AG04450 (cell line): Measurements from ENCODE around the gene NFATC4. TPM values are rescaled to one million over a fixed set of nuclear protein-coding genes. Genes with fewer than 3 reads are reported as not detected.

Experiments used
- CTCF ChIA-PET: fragments of 300-600, 350-600 bp; formaldehyde crosslinking; extraction: SDS; loops from one replicate; lab custom pipeline; 2022; ENCODE audit warnings: antibody characterized with exemption, inconsistent platforms; lab: Charles Lee
- POLR2A ChIA-PET: fragments of 350-600 bp; formaldehyde crosslinking; extraction: SDS; loops from one replicate; lab custom pipeline; 2021; ENCODE audit warnings: antibody characterized with exemption, inconsistent platforms; lab: Yijun Ruan, JAX
- DNase-seq: peaks from one replicate; pipeline ENCODE4 v3.0.0-alpha.2; 2011; ENCODE audit warnings: low read depth, low spot score
- H3K27ac ChIP-seq: one replicate; pipeline ENCODE4 v1.5.1; 2012; ENCODE audit warnings: low read depth, low read length, control low read depth
- H3K27me3 ChIP-seq: one replicate; pipeline ENCODE4 v1.6.0; 2012; ENCODE audit warnings: low read length; ENCODE audit not compliant: control insufficient read depth, insufficient read depth
- H3K4me3 ChIP-seq: 2 replicates; pipeline ENCODE4 v1.5.1; 2011; ENCODE audit warnings: mild to moderate bottlenecking, low read depth, low read length, control low read depth
- H3K9me3 ChIP-seq: 2 replicates; pipeline ENCODE4 v1.5.1; 2012; ENCODE audit warnings: low read length; ENCODE audit not compliant: control insufficient read depth, insufficient read depth
- polyA plus RNA-seq: library from polyadenylated mRNA; depleted of rRNA; stranded (reverse); fragments of >200 nt; gene quantifications from 2 replicates; pipeline ENCODE4 v1.2.3, GENCODE V29; 2011
- TF ChIP-seq, protein P1 (sequence below): IDR thresholded peaks from 2 replicates; pipeline ENCODE4 v1.5.1; 2011; ENCODE audit warnings: low read depth, low read length, control low read depth, inconsistent platforms

NFATC4 gene
- polyA plus RNA-seq, 1 experiment = 42.0 TPM

DNA sequence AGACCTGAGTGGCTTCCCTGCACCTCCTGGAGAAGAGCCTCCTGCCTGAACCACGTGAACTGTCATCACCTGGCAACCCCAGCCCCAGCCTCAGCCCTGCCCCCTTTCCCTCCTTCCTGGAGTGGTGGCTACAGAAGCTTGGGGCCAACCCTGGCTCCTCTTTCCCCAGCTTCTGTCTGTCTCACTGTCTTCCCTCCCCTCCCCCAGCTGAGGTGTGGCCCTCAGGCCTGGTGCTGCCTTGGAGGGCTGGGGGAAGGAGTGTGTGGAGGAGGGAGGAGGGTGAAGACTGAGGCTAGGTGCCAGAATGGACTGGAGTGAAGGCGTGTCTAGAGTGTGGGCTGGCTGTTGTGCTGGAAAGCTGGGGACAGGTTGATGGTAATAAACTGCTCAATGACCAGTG is 9.7 kb downstream of the NFATC4 start:
- TF ChIP-seq, protein P1, sequence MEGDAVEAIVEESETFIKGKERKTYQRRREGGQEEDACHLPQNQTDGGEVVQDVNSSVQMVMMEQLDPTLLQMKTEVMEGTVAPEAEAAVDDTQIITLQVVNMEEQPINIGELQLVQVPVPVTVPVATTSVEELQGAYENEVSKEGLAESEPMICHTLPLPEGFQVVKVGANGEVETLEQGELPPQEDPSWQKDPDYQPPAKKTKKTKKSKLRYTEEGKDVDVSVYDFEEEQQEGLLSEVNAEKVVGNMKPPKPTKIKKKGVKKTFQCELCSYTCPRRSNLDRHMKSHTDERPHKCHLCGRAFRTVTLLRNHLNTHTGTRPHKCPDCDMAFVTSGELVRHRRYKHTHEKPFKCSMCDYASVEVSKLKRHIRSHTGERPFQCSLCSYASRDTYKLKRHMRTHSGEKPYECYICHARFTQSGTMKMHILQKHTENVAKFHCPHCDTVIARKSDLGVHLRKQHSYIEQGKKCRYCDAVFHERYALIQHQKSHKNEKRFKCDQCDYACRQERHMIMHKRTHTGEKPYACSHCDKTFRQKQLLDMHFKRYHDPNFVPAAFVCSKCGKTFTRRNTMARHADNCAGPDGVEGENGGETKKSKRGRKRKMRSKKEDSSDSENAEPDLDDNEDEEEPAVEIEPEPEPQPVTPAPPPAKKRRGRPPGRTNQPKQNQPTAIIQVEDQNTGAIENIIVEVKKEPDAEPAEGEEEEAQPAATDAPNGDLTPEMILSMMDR = no peak
- H3K4me3 ChIP-seq = no peak overlapping the region
- CTCF ChIA-PET = interaction anchor here (0.8 to 3.0 kb wide), 5 partner anchors 12 to 69 kb away, joined by 3 to 23 read pairs (median 3); no protein-coding TSS in a partner anchor
- no peak overlapping the region for H3K27ac ChIP-seq
- H3K9me3 ChIP-seq = no peaks in the 10 kb centered on the region; the same call in 1 of the 2 replicates
- POLR2A ChIA-PET = interaction anchor here (0.6 to 2.3 kb wide), 3 partner anchors 11 to 54 kb away, joined by 3 to 13 read pairs (median 5); no protein-coding TSS in a partner anchor
- no peak for DNase-seq
- H3K27me3 ChIP-seq = no peaks in the 10 kb centered on the region

- ChIA-PET POLR2A (interaction anchor here (1.4 to 2.3 kb wide), 4 partner anchors 10 to 53 kb away, joined by 3 to 13 read pairs (median 4); partner anchors contain the start of genes CBLN3 and KHNYN), CTCF (interaction anchor here (0.8 to 3.0 kb wide), 4 partner anchors 13 to 59 kb away, joined by 3 to 23 read pairs (median 5); no protein-coding TSS in a partner anchor)
- Histone ChIP-seq H3K4me3 (no peak overlapping the region), H3K27ac (no peak overlapping the region), H3K9me3 (no peaks in the 10 kb centered on the region; the same call in 1 of the 2 replicates), H3K27me3 (no peaks in the 10 kb centered on the region)
- TF ChIP-seq, protein P1 = no peak
- DNase-seq = no peak
Measured at GRCh38 chr14:24378327-24378726, 10.3 kb downstream of the NFATC4 start.

GRCh38 chr14:24378981-24379906 is 11.3 kb downstream of the NFATC4 start:
- no peak overlapping the region for H3K4me3 ChIP-seq
- H3K27me3 ChIP-seq = peaks cover 4% of the 10 kb centered on the region
- ChIA-PET CTCF (interaction anchor here (1.0 to 3.0 kb wide), 5 partner anchors 14 to 53 kb away, joined by 3 to 23 read pairs (median 6); no protein-coding TSS in a partner anchor), POLR2A (interaction anchor here (0.7 to 2.3 kb wide), 5 partner anchors 9 to 52 kb away, joined by 3 to 13 read pairs (median 3); partner anchors contain the start of genes CBLN3 and KHNYN)
- H3K9me3 ChIP-seq = no peaks in the 10 kb centered on the region; the same call in 1 of the 2 replicates
- H3K27ac ChIP-seq = no peak overlapping the region
- no peak for DNase-seq
- TF ChIP-seq, protein P1 = no peak

DNA sequence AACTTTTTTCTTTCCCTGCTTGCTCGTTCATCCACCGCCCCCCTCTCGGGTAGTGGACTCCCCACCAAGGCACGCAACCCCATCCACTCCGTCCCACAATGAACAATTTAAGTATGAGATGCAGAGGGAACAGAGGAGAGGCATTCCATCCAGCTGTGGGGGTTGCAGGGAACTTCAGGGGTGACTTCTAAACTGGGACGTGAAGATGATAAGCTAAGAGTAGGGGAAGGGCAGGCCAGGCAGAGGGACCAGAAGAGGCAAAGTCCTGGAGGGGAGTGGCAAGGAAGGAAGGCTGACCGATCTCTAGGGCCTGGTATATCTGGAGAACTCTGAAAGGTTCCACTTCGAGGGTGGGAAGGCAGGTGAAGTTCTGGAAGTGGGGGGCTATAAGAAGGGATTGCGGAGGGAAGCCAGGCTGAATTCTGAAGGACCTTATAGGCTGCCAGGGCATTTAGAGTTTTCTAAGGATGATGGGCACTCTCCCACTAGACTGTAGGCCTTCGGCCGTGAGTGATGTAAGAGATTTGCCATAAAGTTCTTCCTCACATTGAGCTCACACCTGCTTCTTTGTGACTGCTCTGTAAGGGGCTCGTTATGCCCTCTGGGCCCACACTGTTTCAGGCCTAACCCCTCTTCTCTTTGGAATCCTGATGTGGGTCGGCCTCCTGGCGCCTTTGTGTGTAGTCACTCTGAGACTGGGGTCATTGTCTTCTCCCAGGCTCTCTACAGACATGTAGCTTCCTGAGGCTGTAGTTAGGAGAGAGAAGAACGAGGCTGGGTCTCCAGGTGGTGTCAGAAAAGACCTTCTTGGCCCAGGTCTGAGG is 12.1 kb downstream of the NFATC4 start:
- no peak overlapping the region for H3K27ac ChIP-seq
- H3K9me3 ChIP-seq = no peaks in the 10 kb centered on the region; the same call in 1 of the 2 replicates
- ChIA-PET POLR2A (interaction anchor here (1.6 to 2.3 kb wide), 2 partner anchors 9 to 14 kb away, joined by 3 to 13 read pairs; no protein-coding TSS in a partner anchor), CTCF (interaction anchor here (1.2 to 3.0 kb wide), 5 partner anchors 15 to 52 kb away, joined by 4 to 23 read pairs (median 5); no protein-coding TSS in a partner anchor)
- no peak overlapping the region for H3K4me3 ChIP-seq
- no peak for DNase-seq
- peaks cover 4% of the 10 kb centered on the region for H3K27me3 ChIP-seq
- TF ChIP-seq, protein P1 = no peak
